ENCODE measurements around the gene RAG1. TPM values are rescaled to one million over a fixed set of nuclear protein-coding genes. Genes with fewer than 3 reads are reported as not detected.

Gene RAG1
- polyA plus RNA-seq, 3 donors = 0.69 TPM; not detected in 2

GRCh38 chr11:36627006-36627405 lies 59.2 kb downstream of the RAG1 start:
- H2AFZ ChIP-seq (ENCODE audit: insufficient read depth, low read depth, low read length, poor library complexity, severe bottlenecking) = no peak overlapping the region
- H3K27ac Mint-ChIP-seq = no peak overlapping the region
- no peaks in the 10 kb centered on the region for H3K27me3 Mint-ChIP-seq (ENCODE audit: low read depth in 3 of 3)
- no peaks in the 10 kb centered on the region for H3K27me3 ChIP-seq (ENCODE audit: control insufficient read depth in 2 of 2, insufficient read depth in 2 of 2, low read length in 2 of 2)
- no CpG with 5 or more reads among the region's 1 CpG for WGBS (ENCODE audit: insufficient coverage)
- H3K4me1 ChIP-seq (ENCODE audit: control insufficient read depth in 1 of 2, insufficient read depth in 2 of 2, low read length in 2 of 2) = no peaks in the 10 kb centered on the region
- DNase-seq = no peak
- H3K9me3 Mint-ChIP-seq = no peaks in the 10 kb centered on the region
- no peak for TF ChIP-seq CTCF (IDR thresholded peaks at IDR 0.05)
- no peaks in the 10 kb centered on the region for H3K36me3 ChIP-seq (replicated peaks in 1 of 2; ENCODE audit: control insufficient read depth in 1 of 2, insufficient read depth in 2 of 2, low read length in 2 of 2)
- H3K79me2 ChIP-seq (ENCODE audit: insufficient read depth, low read length) = no peaks in the 10 kb centered on the region
- H3K36me3 Mint-ChIP-seq = no peaks in the 10 kb centered on the region
- no peaks in the 10 kb centered on the region for H4K20me1 ChIP-seq (ENCODE audit: insufficient read depth, low read length)
- H3K9me3 ChIP-seq (replicated peaks in 1 of 2; ENCODE audit: control insufficient read depth in 1 of 2, insufficient read depth in 1 of 2, low read length in 2 of 2) = no peaks in the 10 kb centered on the region
- no peak overlapping the region for H3K9ac ChIP-seq (ENCODE audit: insufficient read depth, low read length, poor library complexity, severe bottlenecking)
- intact Hi-C loops (cut with micrococcal nuclease) = no loop called here
- no peak overlapping the region for H3K4me3 Mint-ChIP-seq
- H3K4me3 ChIP-seq (replicated peaks in 1 of 3; ENCODE audit: low read depth in 2 of 3, low read length in 3 of 3) = no peak overlapping the region
- no peak overlapping the region for H3K4me2 ChIP-seq (replicated peaks; ENCODE audit: extremely low read depth, low read length, poor library complexity, severe bottlenecking)
- peaks cover 6% of the 10 kb centered on the region for H3K4me1 Mint-ChIP-seq
- H3K27ac ChIP-seq (ENCODE audit: low read depth in 1 of 2, low read length in 2 of 2) = no peak overlapping the region

GRCh38 chr11:36627471-36627870 lies 59.7 kb downstream of the RAG1 start:
- no peak overlapping the region for H3K4me3 ChIP-seq (replicated peaks in 1 of 3; ENCODE audit: low read depth in 2 of 3, low read length in 3 of 3)
- WGBS (ENCODE audit: insufficient coverage) = 100% methylated on average over 1 of the region's 2 CpGs
- H3K36me3 Mint-ChIP-seq = no peaks in the 10 kb centered on the region

More at GRCh38 chr11:36627471-36627870, 59.7 kb downstream of the RAG1 start:
- Histone ChIP-seq H3K9me3 (replicated peaks in 1 of 2; ENCODE audit: control insufficient read depth in 1 of 2, insufficient read depth in 1 of 2, low read length in 2 of 2) (no peaks in the 10 kb centered on the region), H3K9ac (ENCODE audit: insufficient read depth, low read length, poor library complexity, severe bottlenecking) (no peak overlapping the region), H4K20me1 (ENCODE audit: insufficient read depth, low read length) (no peaks in the 10 kb centered on the region), H3K79me2 (ENCODE audit: insufficient read depth, low read length) (no peaks in the 10 kb centered on the region), H3K4me2 (replicated peaks; ENCODE audit: extremely low read depth, low read length, poor library complexity, severe bottlenecking) (no peak overlapping the region), H3K27me3 (ENCODE audit: control insufficient read depth in 2 of 2, insufficient read depth in 2 of 2, low read length in 2 of 2) (no peaks in the 10 kb centered on the region), H3K36me3 (replicated peaks in 1 of 2; ENCODE audit: control insufficient read depth in 1 of 2, insufficient read depth in 2 of 2, low read length in 2 of 2) (no peaks in the 10 kb centered on the region), H3K27ac (ENCODE audit: low read depth in 1 of 2, low read length in 2 of 2) (no peak overlapping the region), H2AFZ (ENCODE audit: insufficient read depth, low read depth, low read length, poor library complexity, severe bottlenecking) (no peak overlapping the region), H3K4me1 (ENCODE audit: control insufficient read depth in 1 of 2, insufficient read depth in 2 of 2, low read length in 2 of 2) (no peaks in the 10 kb centered on the region)
- DNase-seq = no peak
- Mint-ChIP-seq H3K4me1 (peaks cover 6% of the 10 kb centered on the region), H3K9me3 (no peaks in the 10 kb centered on the region), H3K27me3 (ENCODE audit: low read depth in 3 of 3) (no peaks in the 10 kb centered on the region), H3K4me3 (no peak overlapping the region), H3K27ac (no peak overlapping the region)
- intact Hi-C loops (cut with micrococcal nuclease) = no loop called here
- TF ChIP-seq CTCF (IDR thresholded peaks at IDR 0.05) = no peak

Data from CD14-positive monocyte (primary cell).